ENCODE results near the gene PDIK1L. TPM values are rescaled to one million over a fixed set of nuclear protein-coding genes. Genes with fewer than 3 reads are reported as not detected.
A peak's percentile ranks its signal among the peaks of the same experiment; 100 is the strongest.

Gene PDIK1L
- total RNA-seq, 1 donor from 2014 or later: 12.0 TPM

DNA sequence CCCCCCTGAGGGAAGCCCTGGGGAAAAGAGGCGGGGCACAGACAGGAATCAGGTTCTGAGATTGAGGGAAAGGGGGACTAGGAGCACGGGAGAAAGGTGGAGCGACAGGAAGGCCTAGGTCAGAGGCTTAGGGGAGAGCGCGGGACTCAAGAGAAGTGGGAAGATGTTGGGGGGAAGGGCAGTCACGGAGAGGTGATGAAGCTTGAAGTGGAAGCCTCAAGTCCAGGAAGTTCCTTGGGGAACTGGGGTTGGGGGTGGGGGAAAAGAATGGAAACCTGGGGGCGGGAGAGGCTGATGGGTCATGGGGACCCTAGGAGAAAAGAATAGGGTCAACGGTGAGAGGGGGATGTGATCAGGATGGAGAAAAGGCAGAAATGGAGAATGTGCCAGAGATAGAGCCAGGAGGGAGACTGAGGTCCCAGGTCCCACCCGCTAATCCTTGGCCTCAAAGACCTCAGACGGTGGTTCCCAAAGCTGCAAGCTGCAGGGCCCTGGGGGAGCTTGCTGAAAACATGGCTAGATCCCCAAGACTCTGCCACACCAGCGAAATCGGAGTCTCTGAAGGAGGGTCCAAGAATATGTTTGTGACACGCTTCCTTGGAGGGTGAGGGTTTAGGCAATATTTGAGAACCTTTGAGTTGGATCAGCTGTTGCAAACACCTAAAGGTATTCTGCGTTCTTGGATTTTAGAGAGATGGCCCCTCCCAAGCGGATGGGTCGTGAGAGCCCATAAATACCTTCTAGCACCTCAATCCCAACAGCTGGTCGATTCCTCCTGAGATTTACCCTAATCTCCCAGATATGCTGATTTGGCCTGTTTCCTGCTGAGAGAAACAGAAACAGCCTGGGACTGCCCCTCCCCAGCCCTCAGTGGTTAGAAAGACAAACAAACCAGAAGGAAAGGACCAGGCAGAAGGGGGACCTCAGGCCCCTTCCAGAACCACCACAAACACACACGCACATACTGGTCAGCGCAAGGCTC lies 53.5 kb downstream of the PDIK1L start:
- Histone ChIP-seq H3K9me3 (ENCODE audit: low read depth) (no peaks in the 10 kb centered on the region), H3K4me1 (peaks cover 41% of the 10 kb centered on the region), H3K79me2 (ENCODE audit: low read depth) (peaks cover 3% of the 10 kb centered on the region), H3K4me3 (peak overlapping the region; percentile 58), H3K4me2 (peak overlapping the region; percentile 83), H3K27me3 (peaks cover 50% of the 10 kb centered on the region), H3K36me3 (no peaks in the 10 kb centered on the region), H3K27ac (no peak overlapping the region), H4K20me1 (ENCODE audit: low read depth) (no peaks in the 10 kb centered on the region), H3K9ac (no peak overlapping the region), H2AFZ (replicated peaks) (peak overlapping the region; percentile 95), H3F3A (ENCODE audit: low read depth) (peaks cover 61% of the 10 kb centered on the region)
- H3K4me1 Mint-ChIP-seq: peaks cover 56% of the 10 kb centered on the region
- no peak for TF ChIP-seq EZH2 (IDR thresholded peaks at IDR 0.05)
- no peak for TF ChIP-seq EZH2phosphoT487 (IDR thresholded peaks at IDR 0.05)
- TF ChIP-seq CTCF (IDR thresholded peaks at IDR 0.05): no peak
- no peaks in the 10 kb centered on the region for H3K36me3 Mint-ChIP-seq
- peak overlapping the region; percentile 89 for H3K27ac Mint-ChIP-seq
- H3K27me3 Mint-ChIP-seq (ENCODE audit: insufficient read depth, low read depth): peaks cover 37% of the 10 kb centered on the region
- DNase-seq (ENCODE audit: low spot score): no peak
- H3K9me3 Mint-ChIP-seq: no peaks in the 10 kb centered on the region
- H3K4me3 Mint-ChIP-seq: peak overlapping the region; percentile 80

GRCh38 chr1:26166719-26167281 lies 55.2 kb downstream of the PDIK1L start:
- Histone ChIP-seq H3K27ac (no peak overlapping the region), H3K27me3 (peaks cover 33% of the 10 kb centered on the region), H3K4me2 (no peak overlapping the region), H3K4me1 (peaks cover 45% of the 10 kb centered on the region), H3K36me3 (no peaks in the 10 kb centered on the region), H2AFZ (replicated peaks) (no peak overlapping the region), H3K9me3 (ENCODE audit: low read depth) (no peaks in the 10 kb centered on the region), H3K9ac (no peak overlapping the region), H3K4me3 (no peak overlapping the region), H4K20me1 (ENCODE audit: low read depth) (peaks cover 3% of the 10 kb centered on the region), H3K79me2 (ENCODE audit: low read depth) (peaks cover 13% of the 10 kb centered on the region), H3F3A (ENCODE audit: low read depth) (peaks cover 50% of the 10 kb centered on the region)
- H3K27me3 Mint-ChIP-seq (ENCODE audit: insufficient read depth, low read depth): peaks cover 37% of the 10 kb centered on the region
- peaks cover 64% of the 10 kb centered on the region for H3K4me1 Mint-ChIP-seq
- no peak for TF ChIP-seq EZH2phosphoT487 (IDR thresholded peaks at IDR 0.05)
- no peak for TF ChIP-seq CTCF (IDR thresholded peaks at IDR 0.05)
- TF ChIP-seq EZH2 (IDR thresholded peaks at IDR 0.05): no peak
- H3K27ac Mint-ChIP-seq: peak overlapping the region; percentile 19
- H3K36me3 Mint-ChIP-seq: no peaks in the 10 kb centered on the region
- no peaks in the 10 kb centered on the region for H3K9me3 Mint-ChIP-seq
- peak overlapping the region; percentile 14 for H3K4me3 Mint-ChIP-seq
- no peak for DNase-seq (ENCODE audit: low spot score)

- H3K27ac ChIP-seq: peak within 1 kb of the TSS; percentile 56
- Mint-ChIP-seq H3K4me1 (peaks cover 59% of the 10 kb centered on the region), H3K9me3 (no peaks in the 10 kb centered on the region), H3K27me3 (ENCODE audit: insufficient read depth, low read depth) (peaks cover 31% of the 10 kb centered on the region), H3K36me3 (no peaks in the 10 kb centered on the region), H3K4me3 (peak within 1 kb of the TSS; percentile 89), H3K27ac (peak within 1 kb of the TSS; percentile 97)
- peak; percentile 81 for DNase-seq (ENCODE audit: low spot score)
- peak within 1 kb of the TSS; percentile 98 for H3K4me2 ChIP-seq
- H3K79me2 ChIP-seq (ENCODE audit: low read depth): peaks cover 13% of the 10 kb centered on the region
- no peaks in the 10 kb centered on the region for H3K9me3 ChIP-seq (ENCODE audit: low read depth)
- TF ChIP-seq CTCF (IDR thresholded peaks at IDR 0.05): no peak
- TF ChIP-seq EZH2 (IDR thresholded peaks at IDR 0.05): no peak
- no peak for TF ChIP-seq EZH2phosphoT487 (IDR thresholded peaks at IDR 0.05)
- H3K9ac ChIP-seq: peak within 1 kb of the TSS; percentile 71
- peak within 1 kb of the TSS; percentile 44 for H2AFZ ChIP-seq (replicated peaks)
- H3K27me3 ChIP-seq: peaks cover 16% of the 10 kb centered on the region
- peaks cover 44% of the 10 kb centered on the region for H3K4me1 ChIP-seq
- peaks cover 36% of the 10 kb centered on the region for H3F3A ChIP-seq (ENCODE audit: low read depth)
- peak within 1 kb of the TSS; percentile 77 for H3K4me3 ChIP-seq
- no peaks in the 10 kb centered on the region for H3K36me3 ChIP-seq
- H4K20me1 ChIP-seq (ENCODE audit: low read depth): peaks cover 3% of the 10 kb centered on the region
These were observed 57.0 kb downstream of the PDIK1L start, which contains the start of gene C1orf232 for GRCh38 chr1:26168410-26169197. C1orf232 (minus strand) TSS chr1:26168963; CDS start chr1:26168499, 464 bp downstream.
